Testis (tissue), 2 donors: ENCODE data around the gene ZNF778.

Experiments
- CTCF ChIP-seq, 3 experiments: fragments of 450-650 bp in 2 of 3; fragments of 200-600 bp in 1 of 3; sonication (generic) in 1 of 3; IDR thresholded peaks; one replicate each; pipeline ENCODE4 v1.5.1; 2016 to 2019; ENCODE audit warnings: antibody characterized with exemption in 3 of 3, mild to moderate bottlenecking in 2 of 3, moderate library complexity in 1 of 3
- POLR2A ChIP-seq: fragments of 450-650 bp; IDR thresholded peaks from one replicate; pipeline ENCODE4 v1.6.1; 2017; ENCODE audit warnings: antibody characterized with exemption, mild to moderate bottlenecking, moderate library complexity

- no peak for TF ChIP-seq CTCF (IDR thresholded peaks at IDR 0.05)
- TF ChIP-seq POLR2A: no peak
These were observed 62.4 kb downstream of the ZNF778 start for GRCh38 chr16:89279666-89280481.
